ENCODE measurements around the gene CPLX4.

DNA sequence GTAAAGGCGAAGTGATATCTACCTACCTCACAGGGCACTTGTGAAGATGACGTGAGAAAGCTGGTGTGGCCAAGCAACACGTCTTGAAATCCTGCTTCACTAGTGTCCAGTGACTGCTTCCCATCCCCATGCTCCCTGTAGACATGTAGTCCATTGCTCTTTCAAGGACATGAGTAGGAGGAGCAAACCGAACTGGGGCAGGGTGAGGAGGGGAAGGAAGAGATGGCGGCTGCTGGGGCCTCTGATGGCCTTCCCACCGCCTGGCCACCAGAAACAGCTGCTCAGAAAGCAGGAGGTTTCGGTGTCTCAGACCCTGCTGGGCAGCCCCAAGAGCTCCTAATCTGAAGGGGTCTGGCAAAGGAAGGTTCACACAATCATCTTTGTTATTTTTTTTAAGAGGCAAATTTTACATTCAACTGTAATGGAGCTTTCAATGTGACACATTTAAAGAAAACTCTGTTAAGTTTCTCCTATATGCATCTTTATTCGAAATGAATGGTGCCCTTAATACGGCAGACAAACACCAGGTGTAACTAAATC lies 14.7 kb downstream of the CPLX4 start:
- TF ChIP-seq POLR2AphosphoS5 (IDR thresholded peaks at IDR 0.05; ENCODE audit: low read depth, low read length) (no peak), PHF21A (CRISPR knock-in tag; IDR thresholded peaks at IDR 0.05) (no peak), GFI1 (CRISPR knock-in tag; IDR thresholded peaks at IDR 0.05; ENCODE audit: borderline replicate concordance) (no peak), ZZZ3 (CRISPR knock-in tag; IDR thresholded peaks at IDR 0.05; ENCODE audit: borderline replicate concordance) (no peak), ZNF205 (CRISPR knock-in tag; IDR thresholded peaks at IDR 0.05) (no peak), SP1 (IDR thresholded peaks at IDR 0.05) (no peak), SP1 (CRISPR knock-in tag; IDR thresholded peaks at IDR 0.05) (no peak), NR2F2 (IDR thresholded peaks at IDR 0.05; ENCODE audit: borderline replicate concordance, low read depth) (no peak), ATF7-NPFF (CRISPR knock-in tag; IDR thresholded peaks at IDR 0.05; ENCODE audit: low read depth) (no peak), POLR2A (IDR thresholded peaks at IDR 0.05; ENCODE audit: insufficient read depth in 1 of 2, low read depth in 2 of 2, low read length in 2 of 2) (no peak)
- TF ChIP-seq, protein P1, sequence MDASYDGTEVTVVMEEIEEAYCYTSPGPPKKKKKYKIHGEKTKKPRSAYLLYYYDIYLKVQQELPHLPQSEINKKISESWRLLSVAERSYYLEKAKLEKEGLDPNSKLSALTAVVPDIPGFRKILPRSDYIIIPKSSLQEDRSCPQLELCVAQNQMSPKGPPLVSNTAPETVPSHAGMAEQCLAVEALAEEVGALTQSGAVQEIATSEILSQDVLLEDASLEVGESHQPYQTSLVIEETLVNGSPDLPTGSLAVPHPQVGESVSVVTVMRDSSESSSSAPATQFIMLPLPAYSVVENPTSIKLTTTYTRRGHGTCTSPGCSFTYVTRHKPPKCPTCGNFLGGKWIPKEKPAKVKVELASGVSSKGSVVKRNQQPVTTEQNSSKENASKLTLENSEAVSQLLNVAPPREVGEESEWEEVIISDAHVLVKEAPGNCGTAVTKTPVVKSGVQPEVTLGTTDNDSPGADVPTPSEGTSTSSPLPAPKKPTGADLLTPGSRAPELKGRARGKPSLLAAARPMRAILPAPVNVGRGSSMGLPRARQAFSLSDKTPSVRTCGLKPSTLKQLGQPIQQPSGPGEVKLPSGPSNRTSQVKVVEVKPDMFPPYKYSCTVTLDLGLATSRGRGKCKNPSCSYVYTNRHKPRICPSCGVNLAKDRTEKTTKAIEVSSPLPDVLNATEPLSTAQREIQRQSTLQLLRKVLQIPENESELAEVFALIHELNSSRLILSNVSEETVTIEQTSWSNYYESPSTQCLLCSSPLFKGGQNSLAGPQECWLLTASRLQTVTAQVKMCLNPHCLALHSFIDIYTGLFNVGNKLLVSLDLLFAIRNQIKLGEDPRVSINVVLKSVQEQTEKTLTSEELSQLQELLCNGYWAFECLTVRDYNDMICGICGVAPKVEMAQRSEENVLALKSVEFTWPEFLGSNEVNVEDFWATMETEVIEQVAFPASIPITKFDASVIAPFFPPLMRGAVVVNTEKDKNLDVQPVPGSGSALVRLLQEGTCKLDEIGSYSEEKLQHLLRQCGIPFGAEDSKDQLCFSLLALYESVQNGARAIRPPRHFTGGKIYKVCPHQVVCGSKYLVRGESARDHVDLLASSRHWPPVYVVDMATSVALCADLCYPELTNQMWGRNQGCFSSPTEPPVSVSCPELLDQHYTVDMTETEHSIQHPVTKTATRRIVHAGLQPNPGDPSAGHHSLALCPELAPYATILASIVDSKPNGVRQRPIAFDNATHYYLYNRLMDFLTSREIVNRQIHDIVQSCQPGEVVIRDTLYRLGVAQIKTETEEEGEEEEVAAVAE (CRISPR knock-in tag; IDR thresholded peaks at IDR 0.05; ENCODE audit: borderline replicate concordance) = no peak
- TF ChIP-seq, protein P2, sequence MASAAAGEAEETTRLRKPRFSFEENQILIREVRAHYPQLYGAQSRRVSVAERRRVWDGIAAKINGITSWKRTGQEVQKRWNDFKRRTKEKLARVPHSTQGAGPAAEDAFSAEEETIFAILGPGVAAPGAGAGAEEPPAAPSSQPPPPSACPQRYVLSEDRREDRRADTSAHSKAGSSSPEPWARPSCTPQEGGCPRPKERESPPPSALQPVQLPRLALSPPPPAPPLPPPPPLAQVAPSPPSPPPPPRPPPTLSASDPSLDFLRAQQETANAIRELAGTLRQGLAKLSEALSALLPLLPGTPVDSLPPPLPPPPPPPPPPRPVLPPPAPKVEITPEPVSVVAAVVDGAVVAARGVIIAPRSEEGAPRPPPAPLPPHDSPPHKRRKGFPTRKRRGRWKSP (CRISPR knock-in tag; IDR thresholded peaks at IDR 0.05) = no peak
- TF ChIP-seq, protein P3, sequence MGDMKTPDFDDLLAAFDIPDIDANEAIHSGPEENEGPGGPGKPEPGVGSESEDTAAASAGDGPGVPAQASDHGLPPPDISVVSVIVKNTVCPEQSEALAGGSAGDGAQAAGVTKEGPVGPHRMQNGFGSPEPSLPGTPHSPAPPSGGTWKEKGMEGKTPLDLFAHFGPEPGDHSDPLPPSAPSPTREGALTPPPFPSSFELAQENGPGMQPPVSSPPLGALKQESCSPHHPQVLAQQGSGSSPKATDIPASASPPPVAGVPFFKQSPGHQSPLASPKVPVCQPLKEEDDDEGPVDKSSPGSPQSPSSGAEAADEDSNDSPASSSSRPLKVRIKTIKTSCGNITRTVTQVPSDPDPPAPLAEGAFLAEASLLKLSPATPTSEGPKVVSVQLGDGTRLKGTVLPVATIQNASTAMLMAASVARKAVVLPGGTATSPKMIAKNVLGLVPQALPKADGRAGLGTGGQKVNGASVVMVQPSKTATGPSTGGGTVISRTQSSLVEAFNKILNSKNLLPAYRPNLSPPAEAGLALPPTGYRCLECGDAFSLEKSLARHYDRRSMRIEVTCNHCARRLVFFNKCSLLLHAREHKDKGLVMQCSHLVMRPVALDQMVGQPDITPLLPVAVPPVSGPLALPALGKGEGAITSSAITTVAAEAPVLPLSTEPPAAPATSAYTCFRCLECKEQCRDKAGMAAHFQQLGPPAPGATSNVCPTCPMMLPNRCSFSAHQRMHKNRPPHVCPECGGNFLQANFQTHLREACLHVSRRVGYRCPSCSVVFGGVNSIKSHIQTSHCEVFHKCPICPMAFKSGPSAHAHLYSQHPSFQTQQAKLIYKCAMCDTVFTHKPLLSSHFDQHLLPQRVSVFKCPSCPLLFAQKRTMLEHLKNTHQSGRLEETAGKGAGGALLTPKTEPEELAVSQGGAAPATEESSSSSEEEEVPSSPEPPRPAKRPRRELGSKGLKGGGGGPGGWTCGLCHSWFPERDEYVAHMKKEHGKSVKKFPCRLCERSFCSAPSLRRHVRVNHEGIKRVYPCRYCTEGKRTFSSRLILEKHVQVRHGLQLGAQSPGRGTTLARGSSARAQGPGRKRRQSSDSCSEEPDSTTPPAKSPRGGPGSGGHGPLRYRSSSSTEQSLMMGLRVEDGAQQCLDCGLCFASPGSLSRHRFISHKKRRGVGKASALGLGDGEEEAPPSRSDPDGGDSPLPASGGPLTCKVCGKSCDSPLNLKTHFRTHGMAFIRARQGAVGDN (CRISPR knock-in tag; IDR thresholded peaks at IDR 0.05) = no peak
- TF ChIP-seq, protein P4, sequence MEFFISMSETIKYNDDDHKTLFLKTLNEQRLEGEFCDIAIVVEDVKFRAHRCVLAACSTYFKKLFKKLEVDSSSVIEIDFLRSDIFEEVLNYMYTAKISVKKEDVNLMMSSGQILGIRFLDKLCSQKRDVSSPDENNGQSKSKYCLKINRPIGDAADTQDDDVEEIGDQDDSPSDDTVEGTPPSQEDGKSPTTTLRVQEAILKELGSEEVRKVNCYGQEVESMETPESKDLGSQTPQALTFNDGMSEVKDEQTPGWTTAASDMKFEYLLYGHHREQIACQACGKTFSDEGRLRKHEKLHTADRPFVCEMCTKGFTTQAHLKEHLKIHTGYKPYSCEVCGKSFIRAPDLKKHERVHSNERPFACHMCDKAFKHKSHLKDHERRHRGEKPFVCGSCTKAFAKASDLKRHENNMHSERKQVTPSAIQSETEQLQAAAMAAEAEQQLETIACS (CRISPR knock-in tag; IDR thresholded peaks at IDR 0.05) = no peak
